Inferior parietal cortex (tissue), 1 donor: ENCODE results near the gene RHOBTB3.
"Not testable (repeated sequence)": the region's sequence is repeated elsewhere in the genome, so short reads cannot be mapped to it uniquely, and the experiment has no call there.

ENCODE experiments used
- DNase-seq: peaks from one replicate; pipeline ENCODE4 v3.0.0-alpha.2; 2016; ENCODE audit errors: extremely low spot score

RHOBTB3 gene

DNA sequence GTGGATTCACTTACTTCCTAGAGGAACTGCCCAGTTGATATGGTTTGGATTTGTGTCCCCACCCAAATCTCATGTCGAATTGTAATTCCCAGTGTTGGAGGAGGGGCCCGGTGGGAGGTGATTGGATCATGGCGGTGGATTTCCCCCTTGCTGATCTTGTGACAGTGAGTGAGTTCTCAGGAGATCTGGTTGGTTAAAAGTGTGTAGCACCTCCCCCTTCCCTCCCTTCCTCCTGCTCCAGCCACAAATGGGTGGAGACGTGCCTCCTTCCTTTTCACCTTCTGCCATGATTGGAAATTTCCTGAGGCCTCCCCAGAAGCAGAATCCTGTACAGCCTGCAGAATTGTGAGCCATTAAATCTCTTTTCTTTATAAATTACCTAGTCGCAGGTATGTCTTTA lies 17.9 kb upstream of the RHOBTB3 start:
- DNase-seq, result not testable (repeated sequence)

DNA sequence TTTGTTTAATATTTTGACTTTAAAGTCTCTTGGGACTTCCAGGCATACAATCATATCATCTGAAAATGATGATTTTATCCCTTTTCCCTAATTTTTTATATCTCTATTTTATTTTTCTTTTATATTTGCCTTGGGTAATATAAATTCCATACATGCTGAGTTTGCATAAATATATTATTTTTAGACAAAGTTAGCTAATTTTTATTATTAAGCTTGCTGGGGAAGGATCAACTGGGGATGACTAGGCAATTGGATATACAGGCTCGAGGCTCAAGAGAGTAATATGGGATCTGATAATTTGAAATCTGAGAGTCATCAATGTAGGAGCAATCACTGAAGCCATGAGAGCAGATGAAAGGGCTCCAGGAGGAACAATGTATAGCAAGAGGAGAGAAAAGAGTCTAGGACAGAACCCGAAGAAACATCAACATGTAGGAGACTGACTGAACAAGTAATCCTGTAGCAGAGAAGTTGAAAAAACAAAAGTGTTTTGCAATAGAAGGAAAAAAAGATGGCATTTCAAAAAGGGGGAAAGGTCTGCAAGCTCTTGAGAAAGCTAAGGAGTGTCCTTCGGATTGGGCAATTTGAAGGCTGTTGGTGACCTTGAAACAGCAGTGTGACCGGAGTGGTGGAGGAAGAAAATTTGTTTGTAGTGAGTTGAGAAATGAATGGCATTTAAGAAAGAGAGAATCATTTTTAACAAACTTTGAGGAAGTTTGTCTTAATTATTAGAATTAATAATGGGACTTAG lies 17.0 kb upstream of the RHOBTB3 start:
- DNase-seq, result no peak

DNA sequence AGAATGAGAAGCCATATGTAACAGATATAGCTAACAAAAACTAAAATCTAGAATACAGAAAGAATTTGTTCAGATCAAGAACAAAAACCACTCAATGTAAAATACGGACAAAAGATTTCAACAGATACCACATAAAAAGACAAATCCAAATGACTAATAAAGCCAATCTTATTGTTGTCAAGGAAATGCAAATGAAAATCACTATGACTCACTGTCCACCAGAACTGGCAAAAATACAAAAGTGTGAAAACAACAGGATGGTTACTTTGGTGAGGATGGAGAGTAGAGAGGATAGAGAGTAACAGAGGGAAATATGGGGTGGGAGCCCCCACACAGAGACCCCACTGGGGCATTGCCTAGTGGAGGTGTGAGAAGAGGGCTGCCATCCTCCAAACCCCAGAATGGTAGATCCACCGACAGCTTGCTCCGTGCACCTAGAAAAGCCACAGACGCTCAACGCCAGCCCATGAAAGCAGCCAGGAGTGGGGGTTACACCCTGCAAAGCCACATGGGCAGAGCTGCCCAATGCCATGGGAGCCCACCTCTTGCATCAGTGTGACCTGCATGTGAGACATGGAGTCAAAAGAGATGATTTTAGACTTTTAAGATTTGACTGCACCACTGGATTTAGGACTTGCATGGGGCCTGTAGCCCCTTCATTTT lies 15.2 kb upstream of the RHOBTB3 start:
- no peak for DNase-seq

DNA sequence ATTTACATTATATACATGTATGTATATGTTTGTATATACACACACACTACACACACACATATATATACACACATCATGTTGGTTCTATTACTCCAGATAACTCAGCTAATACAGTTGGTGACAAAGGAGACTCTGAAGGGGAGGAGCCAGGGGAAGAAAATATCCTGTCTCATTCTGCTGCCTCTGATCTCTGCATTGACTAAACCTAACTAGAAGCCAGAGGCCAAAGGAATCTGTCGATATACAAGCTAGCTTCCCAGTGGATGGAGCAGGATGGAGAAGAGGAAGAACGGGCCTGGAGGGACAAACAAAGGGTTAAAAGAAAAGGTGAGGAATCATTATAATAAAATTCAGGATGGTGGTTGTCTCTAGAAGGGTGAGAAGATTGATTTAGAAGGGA lies 13.7 kb upstream of the RHOBTB3 start:
- no peak for DNase-seq

DNA sequence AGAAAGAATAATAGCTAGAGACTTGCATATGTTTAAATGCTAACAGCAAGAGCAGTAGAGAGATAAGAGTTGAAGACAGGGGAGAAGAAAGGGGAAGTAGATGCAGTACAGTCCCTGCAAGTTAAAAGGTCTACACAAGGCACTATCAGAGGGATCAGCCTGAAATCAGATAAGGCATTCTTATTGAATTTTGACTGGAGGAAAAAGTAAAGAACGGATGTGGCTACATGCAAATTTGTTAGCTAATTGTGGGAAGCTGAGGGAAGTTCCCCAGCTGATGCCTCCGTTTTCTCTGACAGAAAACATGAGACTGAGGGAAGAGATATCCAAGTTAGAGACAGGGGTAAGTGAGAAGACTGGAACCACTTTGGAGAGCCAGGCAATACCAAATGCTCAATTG lies 12.9 kb upstream of the RHOBTB3 start:
- no peak for DNase-seq

DNA sequence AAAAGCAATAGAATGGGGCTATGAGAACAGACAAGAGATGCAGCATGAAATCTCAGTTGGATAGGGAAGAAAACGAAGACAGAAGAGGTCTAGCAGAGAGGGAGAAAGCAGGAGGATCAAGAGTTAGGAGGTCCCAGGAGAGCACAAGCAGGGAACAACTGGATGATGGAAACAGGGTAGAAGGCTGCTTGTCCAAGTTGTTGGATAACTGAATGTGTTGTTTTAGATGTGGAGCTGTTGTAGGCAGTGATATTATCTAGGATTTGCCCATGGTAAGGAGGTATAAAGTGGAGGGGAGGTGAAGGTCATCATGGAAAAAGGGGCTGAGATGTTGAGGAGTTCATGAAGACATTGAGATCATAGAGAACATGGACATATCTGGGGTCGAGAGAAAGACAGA lies 12.4 kb upstream of the RHOBTB3 start:
- no peak for DNase-seq

DNA sequence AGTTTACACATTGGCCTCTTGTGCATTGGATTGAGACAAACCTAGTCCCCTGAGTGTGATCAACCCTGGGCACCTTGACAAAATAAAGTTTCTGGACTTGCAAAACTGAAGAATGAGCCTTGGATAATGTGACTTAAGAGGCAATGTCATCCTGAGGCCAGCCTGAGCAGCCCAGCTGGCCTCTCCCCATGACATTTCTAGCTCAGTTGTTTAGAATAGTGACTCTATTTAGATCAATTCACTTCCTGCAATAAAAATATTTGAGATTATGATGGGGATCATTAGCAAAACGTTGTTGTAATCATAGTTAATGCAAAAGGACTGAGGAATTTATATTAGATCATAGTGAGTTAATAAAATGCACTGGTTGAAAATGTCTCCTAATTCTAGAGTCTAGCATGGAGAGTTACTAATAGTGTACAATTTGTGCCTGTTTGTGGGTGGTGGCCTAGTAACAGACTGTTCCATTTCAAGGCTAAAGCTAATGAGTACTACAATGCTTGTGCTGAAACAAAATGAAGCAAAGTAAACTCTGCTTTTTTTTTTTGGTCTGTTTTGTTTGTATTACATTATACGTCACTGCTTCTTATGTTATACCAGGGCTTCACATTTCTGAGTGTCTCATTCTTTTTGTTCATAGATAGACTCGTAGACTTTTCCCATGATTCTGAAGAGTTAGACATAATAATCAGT lies 10.9 kb upstream of the RHOBTB3 start:
- no peak for DNase-seq

DNA sequence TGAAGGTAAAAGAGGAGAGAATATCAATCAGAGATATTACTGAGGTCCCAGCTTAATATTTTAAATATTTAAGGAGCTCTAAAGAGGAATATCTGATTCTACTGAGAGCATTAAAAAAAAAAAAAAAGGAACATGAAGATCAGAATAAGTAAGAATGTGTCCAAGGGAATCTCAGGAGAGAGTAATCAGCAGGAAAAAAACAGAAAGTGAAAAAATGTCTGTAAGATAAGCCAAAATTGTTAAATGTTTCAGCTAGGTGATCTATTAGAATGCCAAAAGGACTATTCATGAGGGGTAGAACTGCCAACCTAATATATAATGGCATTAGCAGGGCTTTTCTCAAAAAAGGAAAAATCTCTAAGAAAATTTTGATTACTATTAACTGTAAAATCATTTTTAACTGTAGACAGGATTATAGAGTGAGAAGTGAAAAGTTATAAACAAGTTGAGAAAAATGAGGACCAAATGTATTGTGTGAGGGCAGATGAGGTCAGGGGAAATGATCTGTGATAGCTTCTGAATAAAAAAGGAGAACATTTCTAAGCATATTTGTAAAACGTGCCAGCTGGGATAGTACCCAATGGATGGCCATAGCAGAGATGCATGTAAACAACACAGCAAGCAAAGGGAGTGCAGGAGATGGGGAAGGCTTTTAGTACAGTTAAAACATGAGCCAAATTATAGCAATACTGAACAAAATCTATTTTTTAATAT lies 9.4 kb upstream of the RHOBTB3 start:
- no peak for DNase-seq

DNA sequence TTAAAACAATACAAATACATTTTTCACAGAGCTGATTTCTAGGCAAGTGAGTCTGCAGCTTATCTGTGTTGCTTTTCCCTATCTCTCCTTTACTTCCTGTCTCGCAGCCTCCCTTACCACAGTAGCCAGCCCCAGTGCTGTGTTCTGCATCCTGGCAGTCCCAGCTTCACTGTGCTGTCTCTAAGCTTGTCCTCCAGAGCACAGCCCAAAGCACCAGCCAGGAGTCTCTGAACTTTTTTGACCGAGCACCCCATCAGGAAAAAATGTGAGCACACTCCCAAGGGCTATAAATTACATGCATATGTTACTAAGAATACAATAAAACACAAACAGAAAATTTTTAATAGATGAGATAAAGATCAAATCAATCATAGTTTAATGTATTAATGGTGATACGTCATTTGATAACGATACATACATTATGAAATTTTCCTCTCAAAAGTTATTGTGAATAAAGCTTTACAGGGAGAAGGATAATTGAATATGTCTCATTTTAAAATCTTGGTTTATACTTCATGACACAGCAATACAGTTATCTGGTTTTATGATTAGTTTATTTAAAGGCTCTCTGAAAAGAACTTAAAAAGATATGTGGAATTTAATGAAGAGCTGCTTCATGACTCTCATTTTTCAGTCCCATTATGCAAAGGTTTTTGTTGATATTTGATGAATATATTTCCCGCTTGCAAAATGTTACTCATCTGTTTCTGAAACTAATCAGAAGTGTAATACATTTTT lies 7.3 kb upstream of the RHOBTB3 start:
- DNase-seq, result no peak

DNA sequence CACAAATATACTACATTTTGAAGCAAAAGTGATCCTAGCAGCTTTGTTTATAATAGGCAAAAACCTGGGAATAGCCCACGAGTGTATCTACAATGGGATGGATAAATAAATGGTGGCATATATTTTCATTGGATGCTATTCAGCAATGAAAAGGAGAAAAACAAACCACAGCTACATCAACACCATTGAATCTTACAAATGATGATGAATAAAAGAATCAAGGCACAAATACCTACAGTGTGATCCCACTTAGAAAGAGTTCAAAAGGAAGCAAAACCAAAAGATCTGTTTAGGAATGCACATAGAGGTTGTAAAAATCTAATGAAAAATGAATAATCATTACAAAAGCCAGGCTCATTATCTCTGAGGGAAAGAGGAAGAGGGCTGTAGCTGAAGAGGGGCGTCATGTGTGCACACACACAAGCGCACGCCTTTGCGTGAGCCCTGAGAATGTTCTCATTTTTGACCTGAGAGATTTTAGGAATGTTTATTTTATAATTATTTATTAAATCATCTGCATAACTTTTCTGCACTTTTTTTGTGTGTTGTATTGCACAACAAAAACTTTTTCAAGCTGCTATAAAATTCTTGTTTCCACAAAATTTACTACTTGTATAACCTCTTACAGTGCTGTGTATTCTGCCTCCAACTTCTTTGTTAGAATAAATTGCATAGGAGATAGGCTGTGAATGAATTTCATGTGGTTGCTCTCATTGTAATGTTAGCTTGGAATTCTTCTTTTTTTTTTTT lies 5.9 kb upstream of the RHOBTB3 start:
- no peak for DNase-seq

DNA sequence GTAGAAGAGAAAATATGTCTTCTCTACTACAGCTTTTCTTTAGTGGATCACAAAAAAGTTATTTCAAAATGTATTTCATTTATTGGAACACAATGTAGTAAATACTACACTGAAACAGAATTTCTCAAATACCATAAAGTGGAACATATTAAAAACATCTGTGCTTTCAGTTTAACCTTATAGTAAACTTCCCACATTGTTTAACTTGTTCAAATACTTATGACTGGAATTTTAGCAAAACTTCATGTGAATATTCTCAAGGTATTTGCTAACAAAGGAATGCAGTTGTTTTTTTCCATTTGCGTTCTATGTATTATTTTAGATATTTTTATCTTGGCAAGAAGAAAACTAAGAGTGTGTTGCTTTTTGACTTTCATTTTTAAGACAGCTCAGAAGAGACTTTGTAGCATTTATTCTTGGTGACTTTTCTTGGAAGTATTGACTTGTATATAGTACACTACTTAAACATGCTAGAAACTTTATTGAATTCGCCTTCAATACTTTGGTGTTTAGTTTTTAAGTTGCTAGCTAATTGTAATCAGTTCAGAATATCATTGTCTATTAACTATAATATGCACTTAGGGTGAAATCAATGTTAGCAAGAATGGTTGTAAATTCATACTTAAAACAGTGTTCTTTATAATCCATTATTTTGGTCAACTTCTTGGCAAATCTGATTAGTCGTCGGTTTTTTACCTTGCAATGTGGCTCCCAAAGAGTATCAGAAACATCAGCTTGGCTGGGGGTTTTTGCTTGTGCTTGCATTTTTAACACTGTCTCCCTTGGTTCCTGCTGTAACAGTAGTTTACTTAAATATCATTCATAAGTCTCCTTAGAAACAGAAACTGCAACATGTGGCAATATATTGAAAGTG lies 5.0 kb upstream of the RHOBTB3 start:
- no peak for DNase-seq

DNA sequence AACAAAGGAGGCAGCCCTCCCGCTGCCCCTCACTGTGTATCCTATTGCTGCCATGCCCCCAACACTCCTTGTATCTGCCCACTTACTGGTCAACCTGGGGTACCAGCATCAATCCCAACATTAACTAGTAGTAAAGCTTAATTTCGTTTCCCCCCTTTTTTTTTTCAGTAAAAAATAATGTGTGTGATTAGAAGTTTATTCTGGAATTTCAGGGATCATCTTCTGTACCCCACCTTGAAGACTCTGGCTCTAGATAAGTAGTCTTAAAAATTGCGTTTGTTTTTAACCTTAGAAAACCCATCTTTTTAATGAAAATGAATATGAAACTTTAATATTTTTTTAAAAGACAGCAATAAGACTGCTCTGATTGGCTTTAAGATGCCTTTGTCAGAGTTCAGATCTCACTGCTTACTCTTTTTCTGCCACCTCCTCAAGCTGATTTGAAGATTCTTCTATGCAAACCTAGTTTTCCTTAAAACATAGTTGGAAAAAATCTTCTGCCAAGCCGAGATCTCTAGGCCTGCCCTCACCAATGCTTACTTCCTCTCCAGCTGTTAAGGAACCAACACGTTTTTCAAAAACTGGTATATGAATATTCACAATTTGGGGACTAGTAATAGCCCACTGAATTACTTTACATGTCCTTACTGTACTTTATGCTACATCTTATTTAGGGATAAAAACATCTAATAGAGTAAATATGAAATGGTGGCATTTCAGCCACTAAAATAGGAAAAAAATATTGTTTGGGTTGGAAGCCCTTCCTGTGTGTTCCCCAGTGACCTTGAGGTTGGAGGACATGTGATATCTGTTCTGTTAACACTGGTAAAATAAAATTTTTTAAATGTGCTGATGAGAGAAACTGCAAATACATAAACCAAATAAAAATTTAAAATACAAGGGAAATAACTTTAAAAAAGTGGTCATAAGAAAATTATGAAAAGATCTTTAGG lies 4.0 kb upstream of the RHOBTB3 start:
- no peak for DNase-seq

DNA sequence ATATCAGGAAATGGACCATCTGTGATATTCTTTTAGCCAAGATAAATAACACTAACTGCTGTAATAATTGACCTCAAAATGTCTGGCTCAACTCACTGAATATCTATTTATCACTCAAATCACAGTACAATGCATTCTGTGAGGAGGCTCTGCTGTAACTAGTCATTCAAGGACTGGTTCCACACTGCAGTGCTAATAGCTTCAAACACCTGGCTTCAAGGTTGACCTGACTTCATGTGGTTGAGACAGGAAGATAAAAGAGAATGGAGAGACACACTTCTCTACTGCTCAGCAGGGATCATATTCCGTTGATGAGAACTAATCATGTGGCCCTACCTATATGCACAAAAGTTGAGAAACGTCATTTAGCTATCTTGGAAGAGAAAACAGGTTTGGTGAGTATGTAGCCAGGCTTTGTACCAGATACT lies 3.4 kb upstream of the RHOBTB3 start:
- no peak for DNase-seq

DNA sequence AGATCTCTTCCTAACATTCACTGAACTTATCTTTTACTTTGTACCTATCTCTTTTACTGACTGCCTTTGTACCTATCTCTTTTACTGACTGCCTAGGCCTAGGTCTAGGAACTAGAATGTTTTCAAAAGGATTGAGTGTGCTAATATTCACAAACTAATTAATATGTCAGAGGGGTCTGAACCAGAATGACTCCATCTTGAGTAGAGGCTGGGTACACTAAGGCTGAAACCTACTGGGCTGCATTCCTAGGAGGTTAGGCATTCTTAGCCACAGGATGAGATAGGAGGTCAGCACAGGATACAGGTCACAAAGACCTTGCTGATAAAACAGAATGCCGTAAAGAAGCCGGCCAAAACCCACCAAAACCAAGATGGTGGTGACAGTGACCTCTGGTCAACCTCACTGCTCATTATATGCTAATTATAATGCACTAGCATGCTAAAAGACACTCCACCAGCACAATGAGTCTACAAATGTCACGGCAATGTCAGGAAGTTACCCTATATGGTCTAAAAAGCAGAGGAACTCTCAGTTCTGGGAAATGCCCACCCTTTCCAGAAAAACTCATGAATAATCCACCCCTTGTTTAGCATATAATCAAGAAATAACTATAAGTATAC lies 2.5 kb upstream of the RHOBTB3 start:
- no peak for DNase-seq

DNA sequence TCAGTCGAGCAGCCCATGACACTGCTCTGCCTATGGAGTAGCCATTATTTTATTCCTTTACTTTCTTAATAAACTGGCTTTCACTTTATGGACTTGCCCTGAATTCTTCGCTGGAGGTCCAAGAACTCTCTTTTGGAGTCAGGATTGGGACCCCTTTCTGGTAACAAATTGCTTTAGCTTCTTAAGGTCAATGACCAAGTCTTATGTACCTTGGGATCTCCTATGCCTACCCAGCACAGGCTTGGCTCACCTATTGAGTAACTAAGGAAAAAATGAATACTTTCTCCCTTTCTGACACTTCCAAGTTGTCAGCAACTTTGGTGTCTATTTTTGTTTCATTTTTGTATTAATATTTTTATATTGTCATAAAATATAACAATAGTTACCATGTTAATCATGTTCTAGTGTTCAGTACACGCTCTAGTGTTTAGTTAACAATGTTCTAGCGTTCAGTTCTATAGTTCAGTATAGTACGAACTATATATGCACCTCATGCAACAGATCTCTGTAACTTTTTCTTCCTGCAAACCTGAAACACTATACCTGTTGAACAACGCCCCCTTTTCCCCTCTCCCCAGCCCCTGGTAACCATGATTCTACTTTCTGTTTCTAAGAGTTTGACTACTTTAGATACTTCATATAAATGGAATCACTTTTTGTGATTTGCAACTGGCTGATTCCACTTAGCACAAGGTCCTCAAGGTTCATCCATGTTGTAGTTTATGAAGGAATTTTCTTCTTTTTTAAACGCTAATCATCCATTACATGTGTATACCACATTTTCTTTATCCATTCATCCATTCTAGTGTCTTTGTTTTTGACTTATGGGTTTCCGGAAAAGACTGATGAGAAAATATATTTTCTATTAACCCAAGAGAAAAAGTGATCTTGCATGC lies 1.8 kb upstream of the RHOBTB3 start:
- no peak for DNase-seq

DNA sequence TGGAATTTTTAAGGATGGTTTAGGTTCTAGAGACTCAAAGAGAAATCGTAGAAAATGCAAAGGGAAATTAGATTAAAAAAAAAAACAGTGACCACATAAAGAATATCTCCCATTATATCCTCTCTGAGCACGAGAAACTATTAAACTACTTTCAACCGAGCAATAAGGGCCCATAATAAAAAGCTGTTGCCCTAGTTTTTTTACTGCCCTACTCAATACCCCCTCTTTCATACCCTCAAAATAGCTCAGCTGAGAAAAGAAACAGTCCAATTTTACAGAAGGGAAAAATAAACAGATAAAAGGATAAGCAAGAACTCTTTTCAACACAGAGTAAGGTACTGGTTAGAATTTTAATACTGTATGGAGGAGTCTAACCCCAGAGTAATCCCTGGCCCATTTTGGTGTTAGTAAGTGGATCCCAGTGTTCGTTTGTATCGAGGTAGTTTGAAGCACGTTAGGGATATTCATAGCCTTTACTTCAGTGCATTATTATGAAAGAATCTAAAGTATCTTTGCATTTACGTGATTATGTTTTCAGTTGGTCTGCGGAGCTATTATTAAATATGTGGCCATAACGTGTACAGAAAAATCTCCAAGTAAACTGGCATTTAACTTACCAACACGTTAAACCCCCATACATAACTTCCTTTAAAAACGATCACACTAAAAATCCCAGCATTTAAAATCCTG lies 980 bp upstream of the RHOBTB3 start:
- DNase-seq, result no peak
